AG04450 (cell line): ENCODE measurements around the gene APBA2. TPM values are rescaled to one million over a fixed set of nuclear protein-coding genes. Genes with fewer than 3 reads are reported as not detected.
A peak's percentile ranks its signal among the peaks of the same experiment; 100 is the strongest.

Experiments
- CTCF ChIA-PET: fragments of 300-600, 350-600 bp; formaldehyde crosslinking; extraction: SDS; loops from one replicate; lab custom pipeline; 2022; ENCODE audit warnings: antibody characterized with exemption, inconsistent platforms; lab: Charles Lee
- POLR2A ChIA-PET: fragments of 350-600 bp; formaldehyde crosslinking; extraction: SDS; loops from one replicate; lab custom pipeline; 2021; ENCODE audit warnings: antibody characterized with exemption, inconsistent platforms; lab: Yijun Ruan, JAX
- DNase-seq: peaks from one replicate; pipeline ENCODE4 v3.0.0-alpha.2; 2011; ENCODE audit warnings: low read depth, low spot score
- H3K27ac ChIP-seq: one replicate; pipeline ENCODE4 v1.5.1; 2012; ENCODE audit warnings: low read depth, low read length, control low read depth
- H3K27me3 ChIP-seq: one replicate; pipeline ENCODE4 v1.6.0; 2012; ENCODE audit warnings: low read length; ENCODE audit not compliant: control insufficient read depth, insufficient read depth
- H3K4me3 ChIP-seq: 2 replicates; pipeline ENCODE4 v1.5.1; 2011; ENCODE audit warnings: mild to moderate bottlenecking, low read depth, low read length, control low read depth
- H3K9me3 ChIP-seq: 2 replicates; pipeline ENCODE4 v1.5.1; 2012; ENCODE audit warnings: low read length; ENCODE audit not compliant: control insufficient read depth, insufficient read depth
- polyA plus RNA-seq: library from polyadenylated mRNA; depleted of rRNA; stranded (reverse); fragments of >200 nt; gene quantifications from 2 replicates; pipeline ENCODE4 v1.2.3, GENCODE V29; 2011
- TF ChIP-seq, protein P1 (sequence below): IDR thresholded peaks from 2 replicates; pipeline ENCODE4 v1.5.1; 2011; ENCODE audit warnings: low read depth, low read length, control low read depth, inconsistent platforms

Gene APBA2
- polyA plus RNA-seq, 1 experiment, result 18.9 TPM

DNA sequence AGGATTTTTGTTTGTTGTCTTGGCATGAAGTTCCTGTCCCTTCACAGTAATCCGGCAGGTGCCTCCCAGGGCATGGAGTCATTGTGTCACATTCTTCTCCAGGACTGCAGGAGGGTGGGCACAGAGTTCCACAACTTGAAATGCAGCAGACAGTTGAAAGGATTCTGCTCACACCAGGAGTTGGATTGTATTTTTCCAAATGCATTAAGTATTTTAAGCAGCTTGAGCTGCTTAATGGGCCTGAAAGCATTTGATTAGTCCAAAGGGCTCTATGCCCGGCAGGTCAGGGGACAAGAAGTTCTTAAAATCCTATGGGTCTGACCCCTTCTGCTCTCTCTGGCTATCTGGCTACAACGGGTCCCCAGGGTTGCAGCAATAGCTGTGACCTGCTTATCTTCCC is 92.9 kb downstream of the APBA2 start:
- no peak overlapping the region for H3K27ac ChIP-seq
- TF ChIP-seq, protein P1, sequence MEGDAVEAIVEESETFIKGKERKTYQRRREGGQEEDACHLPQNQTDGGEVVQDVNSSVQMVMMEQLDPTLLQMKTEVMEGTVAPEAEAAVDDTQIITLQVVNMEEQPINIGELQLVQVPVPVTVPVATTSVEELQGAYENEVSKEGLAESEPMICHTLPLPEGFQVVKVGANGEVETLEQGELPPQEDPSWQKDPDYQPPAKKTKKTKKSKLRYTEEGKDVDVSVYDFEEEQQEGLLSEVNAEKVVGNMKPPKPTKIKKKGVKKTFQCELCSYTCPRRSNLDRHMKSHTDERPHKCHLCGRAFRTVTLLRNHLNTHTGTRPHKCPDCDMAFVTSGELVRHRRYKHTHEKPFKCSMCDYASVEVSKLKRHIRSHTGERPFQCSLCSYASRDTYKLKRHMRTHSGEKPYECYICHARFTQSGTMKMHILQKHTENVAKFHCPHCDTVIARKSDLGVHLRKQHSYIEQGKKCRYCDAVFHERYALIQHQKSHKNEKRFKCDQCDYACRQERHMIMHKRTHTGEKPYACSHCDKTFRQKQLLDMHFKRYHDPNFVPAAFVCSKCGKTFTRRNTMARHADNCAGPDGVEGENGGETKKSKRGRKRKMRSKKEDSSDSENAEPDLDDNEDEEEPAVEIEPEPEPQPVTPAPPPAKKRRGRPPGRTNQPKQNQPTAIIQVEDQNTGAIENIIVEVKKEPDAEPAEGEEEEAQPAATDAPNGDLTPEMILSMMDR, result no peak
- no peaks in the 10 kb centered on the region; the same call in 1 of the 2 replicates for H3K9me3 ChIP-seq
- CTCF ChIA-PET, result interaction anchor here (1.0 to 1.4 kb wide), 2 partner anchors 42 to 124 kb away, joined by 4 to 7 read pairs; no protein-coding TSS in a partner anchor
- DNase-seq, result no peak
- H3K27me3 ChIP-seq, result no peaks in the 10 kb centered on the region
- no peak overlapping the region for H3K4me3 ChIP-seq
- POLR2A ChIA-PET, result no interaction called here

GRCh38 chr15:28979208-28979841 is 93.6 kb downstream of the APBA2 start:
- Histone ChIP-seq H3K27ac (peak overlapping the region; percentile 31), H3K27me3 (no peaks in the 10 kb centered on the region), H3K4me3 (no peak overlapping the region), H3K9me3 (no peaks in the 10 kb centered on the region; the same call in 1 of the 2 replicates)
- POLR2A ChIA-PET, result no interaction called here
- CTCF ChIA-PET, result no interaction called here
- TF ChIP-seq, protein P1, result no peak
- no peak for DNase-seq

DNA sequence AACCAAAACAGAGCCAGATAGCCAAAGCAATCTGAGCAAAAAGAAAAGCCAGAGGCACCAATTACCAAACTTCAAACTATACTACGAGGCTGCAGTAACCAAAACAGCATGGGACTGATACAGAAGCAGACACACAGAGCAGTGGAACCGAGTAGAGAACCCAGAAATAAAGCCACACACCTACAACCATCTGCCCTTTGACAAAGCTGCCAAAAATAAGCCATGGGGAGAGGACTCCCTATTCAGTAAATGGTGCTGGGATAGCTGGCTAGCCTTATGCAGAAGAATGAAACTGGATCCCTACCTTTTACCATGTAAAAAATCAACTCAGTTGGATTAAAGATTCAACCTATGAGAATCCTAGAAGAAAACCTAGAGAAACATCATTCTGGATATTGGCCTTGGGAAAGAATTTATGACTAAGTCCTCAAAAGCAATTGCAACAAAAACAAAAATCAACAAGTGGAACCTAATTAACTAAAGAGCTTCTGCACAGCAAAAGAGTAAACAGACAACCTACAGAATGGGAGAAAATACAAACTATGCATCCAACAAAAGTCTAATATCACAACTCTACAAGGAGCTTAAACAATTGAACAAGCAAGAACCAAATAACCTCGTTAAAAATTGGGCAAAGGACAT is 95.1 kb downstream of the APBA2 start:
- TF ChIP-seq, protein P1, result no peak
- no peak overlapping the region for H3K4me3 ChIP-seq
- ChIA-PET POLR2A (no interaction called here), CTCF (interaction anchor here (0.6 kb wide), 1 partner anchor 133 kb away, joined by 5 read pairs; no protein-coding TSS in a partner anchor)
- H3K27me3 ChIP-seq, result no peaks in the 10 kb centered on the region
- no peaks in the 10 kb centered on the region; the same call in 1 of the 2 replicates for H3K9me3 ChIP-seq
- DNase-seq, result no peak
- no peak overlapping the region for H3K27ac ChIP-seq

DNA sequence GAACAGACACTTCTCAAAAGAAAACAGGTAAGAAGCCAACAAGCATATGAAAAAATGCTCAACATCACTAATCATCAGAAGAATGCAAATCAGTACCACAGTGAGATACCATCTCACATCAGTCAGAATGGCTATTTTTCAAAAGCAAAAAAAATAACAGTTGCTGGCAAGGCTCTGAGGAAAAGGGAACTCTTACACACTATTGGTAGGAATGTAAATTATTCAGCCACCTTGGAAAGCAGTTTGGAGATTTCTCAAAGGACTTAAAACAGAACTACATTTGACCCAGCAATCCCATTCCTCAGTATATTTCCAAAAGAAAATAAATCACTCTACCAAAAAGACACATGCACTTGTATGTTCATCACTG is 95.6 kb downstream of the APBA2 start:
- POLR2A ChIA-PET, result no interaction called here
- Histone ChIP-seq H3K27ac (no peak overlapping the region), H3K9me3 (no peaks in the 10 kb centered on the region; the same call in 1 of the 2 replicates), H3K27me3 (no peaks in the 10 kb centered on the region), H3K4me3 (no peak overlapping the region)
- CTCF ChIA-PET, result interaction anchor here (0.6 kb wide), 1 partner anchor 133 kb away, joined by 5 read pairs; no protein-coding TSS in a partner anchor
- TF ChIP-seq, protein P1, result no peak
- no peak for DNase-seq

GRCh38 chr15:28981921-28982320 is 96.1 kb downstream of the APBA2 start:
- H3K27ac ChIP-seq, result no peak overlapping the region
- ChIA-PET POLR2A (no interaction called here), CTCF (no interaction called here)
- H3K9me3 ChIP-seq, result no peaks in the 10 kb centered on the region; the same call in 1 of the 2 replicates
- no peak for DNase-seq
- H3K27me3 ChIP-seq, result no peaks in the 10 kb centered on the region
- no peak overlapping the region for H3K4me3 ChIP-seq
- TF ChIP-seq, protein P1, result no peak
